H1 (cell line): ENCODE results near the gene VIPR2. TPM values are rescaled to one million over a fixed set of nuclear protein-coding genes. Genes with fewer than 3 reads are reported as not detected.

Source experiments
- CHD7 ChIP-seq: fragments of 300-600 bp; sonication (generic); IDR thresholded peaks from 2 replicates; pipeline ENCODE4 v1.7.1; 2012; ENCODE audit warnings: low read length, moderate library complexity, mild to moderate bottlenecking, inconsistent platforms; ENCODE audit not compliant: insufficient replicate concordance
- FOSL1 ChIP-seq: IDR thresholded peaks from 2 replicates; pipeline ENCODE4 v1.6.1; 2011; ENCODE audit warnings: mild to moderate bottlenecking, low read depth, low read length, moderate library complexity; ENCODE audit not compliant: insufficient read depth
- GTF2F1 ChIP-seq: IDR thresholded peaks from 2 replicates; pipeline ENCODE4 v1.6.1; 2012; ENCODE audit warnings: low read depth, low read length, improper control_type of control experiment, borderline replicate concordance
- KDM4A ChIP-seq: IDR thresholded peaks from one replicate; pipeline ENCODE4 v1.7.1; 2012; ENCODE audit warnings: low read depth, mild to moderate bottlenecking, moderate library complexity, low read length, inconsistent platforms; ENCODE audit not compliant: severe bottlenecking
- SP4 ChIP-seq: IDR thresholded peaks from 2 replicates; pipeline ENCODE4 v1.6.1; 2012; ENCODE audit warnings: low read length, inconsistent platforms
- ZNF274 ChIP-seq: IDR thresholded peaks from 2 replicates; pipeline ENCODE4 v1.7.0; 2012; ENCODE audit warnings: low read length, borderline replicate concordance; ENCODE audit errors: extremely low read depth
- polyA plus RNA-seq, 7 experiments: library from polyadenylated mRNA; depleted of rRNA in 3 of 7; stranded (reverse) in 5 of 7; unstranded in 2 of 7; fragments of >200 nt in 5 of 7; fragments of 200-250 nt in 2 of 7; gene quantifications; 1 replicate in 5 of 7; 2 replicates in 1 of 7; 4 replicates in 1 of 7; pipeline versions ENCODE4 v1.2.1 to v1.2.3, GENCODE V29; 2011 to 2013; ENCODE audit warnings: missing spikeins in 2 of 7, mixed read lengths in 2 of 7
- total RNA-seq: library from RNA; stranded (reverse); fragmentation: NEBNext Ultra II Directional; extraction: Animal tissue kit (Norgen Biotek cat#: 25700); gene quantifications from 2 replicates; pipeline ENCODE4 v1.2.1, GENCODE V29; 2021

The VIPR2 gene
- total and polyA plus RNA-seq, 2 of the 8 experiments (the other 6 are each of a cell fraction or from before 2014, with no cell fraction given) = 2.4 to 6.3 TPM

DNA sequence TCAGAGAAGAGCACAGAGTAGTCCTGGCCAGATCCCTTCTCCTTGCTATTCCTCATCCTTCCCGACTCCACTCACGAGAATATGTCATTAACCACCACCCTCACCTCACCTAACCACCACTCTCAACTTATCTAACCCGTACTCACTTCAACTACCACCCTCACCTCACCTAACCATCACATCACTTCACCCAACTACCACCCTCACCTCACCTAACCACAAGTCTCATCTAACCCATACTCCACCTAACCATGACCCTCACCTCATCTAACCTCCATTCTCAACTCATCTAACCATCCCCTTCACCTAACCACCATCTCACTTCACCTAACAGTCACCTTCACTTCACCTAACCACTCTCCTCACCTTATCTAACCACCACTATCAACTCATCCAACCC lies 85.0 kb downstream of the VIPR2 start (continued):
- TF ChIP-seq CHD7 = no peak
- no peak for TF ChIP-seq FOSL1
- TF ChIP-seq ZNF274 = no peak
- no peak for TF ChIP-seq KDM4A
- TF ChIP-seq GTF2F1 = no peak
- no peak for TF ChIP-seq SP4
